HG02571 (cell line): ENCODE results near the gene ABCD3.
A peak's percentile ranks its signal among the peaks of the same experiment; 100 is the strongest.
"Not testable (repeated sequence)": the region's sequence is repeated elsewhere in the genome, so short reads cannot be mapped to it uniquely, and the experiment has no call there.

Experiments
- ATAC-seq: cut with Tn5 transposase; IDR thresholded peaks from one replicate; pipeline ENCODE4 v1.9.1; 2021; ENCODE audit warnings: mild to moderate bottlenecking, moderate library complexity; ENCODE audit not compliant: unreplicated experiment

The ABCD3 gene

DNA sequence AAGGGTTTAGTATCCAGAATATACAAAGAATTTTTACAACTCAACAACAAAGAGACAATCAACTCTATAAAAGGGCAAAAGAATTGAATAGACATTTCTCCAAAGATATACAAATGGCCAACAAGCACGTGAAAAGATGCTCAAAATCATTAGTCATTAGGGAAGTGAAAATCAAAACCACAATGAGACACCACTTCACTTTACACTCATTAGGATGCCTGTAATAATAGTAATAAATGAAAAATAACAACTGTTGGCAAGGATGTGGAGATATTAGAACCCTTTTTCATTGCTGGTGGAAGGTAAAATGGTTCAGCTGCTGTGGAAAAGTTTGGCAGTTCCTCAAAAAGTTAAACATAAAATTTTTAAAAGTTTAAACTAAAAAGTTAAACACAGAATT, 7.0 kb upstream of the ABCD3 start:
- ATAC-seq = peak; percentile 76

DNA sequence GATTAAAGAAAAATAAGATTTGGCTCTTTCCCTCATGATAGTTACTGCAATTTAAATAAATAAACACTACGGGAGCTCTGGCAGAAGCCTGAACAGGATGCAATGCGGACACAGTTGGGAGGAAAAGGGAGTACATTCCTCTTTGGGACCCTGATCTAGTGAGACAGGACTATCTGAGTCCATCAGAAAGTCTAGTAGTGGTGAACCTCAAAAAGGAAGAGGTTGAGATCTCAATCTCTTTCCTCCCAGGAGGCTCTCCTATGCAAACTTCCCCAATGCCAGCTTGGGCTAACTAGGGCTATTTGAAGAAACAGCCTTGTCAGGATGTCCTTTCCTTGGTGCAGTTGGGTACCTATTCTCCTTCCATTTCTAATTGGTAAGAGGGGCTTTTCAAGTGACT, 4.9 kb upstream of the ABCD3 start:
- no peak for ATAC-seq

DNA sequence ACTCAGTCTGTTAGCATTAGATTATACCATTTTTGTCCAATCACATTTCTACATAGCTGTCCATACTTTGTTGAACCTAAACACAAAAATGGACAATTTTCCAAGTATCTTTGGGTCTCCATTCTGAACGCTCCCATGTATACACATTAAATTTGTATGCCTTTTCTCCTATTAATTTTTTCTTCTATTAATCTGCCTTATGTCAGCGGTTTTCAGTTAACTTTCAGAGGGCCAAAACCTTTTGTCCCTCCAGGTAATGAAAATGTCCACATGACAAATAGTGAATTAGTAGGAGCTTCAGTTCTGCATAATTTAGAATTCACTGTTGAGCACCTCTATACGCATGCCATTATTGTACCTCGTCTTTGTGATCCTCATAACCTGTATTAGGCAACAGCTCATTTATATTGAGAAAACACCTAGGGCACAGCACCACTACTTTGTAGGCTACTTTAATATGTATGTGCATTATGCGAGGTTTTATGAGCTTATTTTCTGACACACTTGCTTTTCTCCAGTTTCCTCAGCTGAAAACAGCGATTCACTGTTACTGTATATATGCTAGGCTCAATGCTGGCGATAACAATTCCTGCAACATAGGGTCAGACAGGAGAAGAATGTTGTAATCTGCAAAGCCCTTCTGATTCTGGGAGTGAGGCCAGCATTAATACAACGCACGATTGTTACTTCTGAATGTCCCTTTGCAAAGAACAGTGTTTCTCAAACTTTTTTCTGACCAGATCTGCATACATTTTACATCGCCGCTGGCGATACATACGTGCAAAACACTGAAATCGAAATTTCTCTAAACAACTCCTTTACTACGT, 1.1 kb upstream of the ABCD3 start:
- no peak for ATAC-seq

DNA sequence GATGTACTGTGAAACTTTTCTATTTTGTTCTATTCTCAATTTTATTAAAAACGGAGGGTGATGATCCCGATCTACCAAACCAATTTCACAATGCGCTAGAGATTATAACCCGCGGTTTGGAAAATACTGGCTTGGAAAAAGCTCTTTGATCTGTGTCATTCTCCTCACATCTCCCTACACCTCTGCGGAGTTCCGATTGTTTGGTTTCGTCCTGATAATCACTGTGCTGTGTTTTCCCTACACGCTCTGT, 536 bp upstream of the ABCD3 start:
- ATAC-seq = no peak

DNA sequence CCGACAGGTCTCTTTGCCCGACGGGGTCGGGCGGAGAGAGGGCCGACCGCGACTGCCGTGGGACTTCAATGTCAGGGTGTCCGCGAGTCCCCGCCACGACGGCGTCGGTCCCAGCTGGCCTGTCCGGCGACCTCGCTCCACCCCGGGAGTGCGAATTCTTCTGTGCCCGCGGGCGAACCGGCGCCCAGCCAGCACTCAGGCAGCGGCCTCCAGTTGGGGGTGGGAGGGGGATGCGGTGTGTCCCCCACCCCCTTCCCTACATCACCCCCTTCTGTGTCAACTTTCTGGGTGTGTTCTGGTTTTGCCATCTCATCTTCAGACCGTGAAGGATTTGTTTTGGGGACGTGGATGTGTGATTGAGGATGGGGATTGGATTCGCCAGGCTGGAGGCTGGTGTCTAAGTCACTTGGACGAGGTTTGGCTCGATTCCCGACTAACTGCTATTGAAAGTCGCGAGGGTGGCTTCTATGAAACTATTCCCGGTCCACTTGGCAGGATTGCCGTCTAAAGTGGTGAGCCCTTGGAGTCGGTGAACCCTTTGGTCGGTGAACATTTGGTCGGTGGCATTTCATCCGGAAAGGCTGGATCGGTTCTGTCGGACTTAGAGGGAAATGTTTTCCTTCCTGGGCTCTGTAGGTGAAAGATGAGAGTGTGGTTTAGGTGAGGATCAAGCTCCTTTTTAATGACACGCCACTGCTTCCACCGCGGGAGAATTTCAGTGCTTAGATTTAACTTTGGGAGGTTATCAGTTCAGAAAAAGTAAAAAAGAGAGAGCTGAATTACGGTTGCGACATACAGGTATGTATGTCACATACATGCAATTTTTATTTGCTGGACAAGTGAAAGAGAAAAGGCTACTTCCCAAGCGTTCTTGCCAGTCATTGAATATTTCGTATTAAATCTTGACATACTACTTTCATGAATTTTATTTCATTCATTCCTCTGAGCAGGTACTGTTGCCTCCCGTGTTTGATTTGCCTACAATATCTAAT, 771 bp downstream of the ABCD3 start:
- ATAC-seq = peak; percentile 21

DNA sequence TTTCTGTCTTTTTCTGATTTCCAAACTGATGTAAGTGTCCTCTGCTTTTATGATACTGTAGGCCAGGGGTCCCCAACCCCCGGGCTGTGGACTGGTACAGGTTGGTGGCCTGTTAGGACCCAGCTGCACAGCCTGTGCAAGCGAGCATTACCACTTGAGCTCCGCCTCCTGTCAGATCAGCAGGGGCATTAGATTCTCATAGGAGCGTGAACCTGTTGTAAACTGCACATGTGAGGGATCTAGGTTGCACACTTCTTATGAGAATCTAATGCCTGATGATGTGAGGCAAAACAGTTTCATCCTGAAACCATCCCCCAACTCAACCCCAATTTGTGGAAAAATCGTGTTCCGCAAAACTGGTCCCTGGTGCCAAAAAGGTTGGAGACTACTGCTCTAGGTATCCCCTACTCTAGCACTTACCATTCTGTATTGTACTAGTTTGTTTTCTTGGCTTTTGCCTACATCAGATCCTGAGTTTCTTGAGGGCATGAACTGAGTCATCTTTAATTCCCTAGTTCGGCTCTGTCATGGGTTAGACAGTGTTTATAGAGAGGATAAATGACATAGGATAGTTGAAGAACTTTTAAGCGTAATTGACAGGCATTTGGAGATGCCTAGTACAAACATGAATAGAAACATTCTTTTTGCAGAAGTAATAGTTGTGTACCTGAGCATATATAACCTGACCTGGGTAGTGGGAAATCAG, 4.1 kb downstream of the ABCD3 start:
- ATAC-seq = no peak

DNA sequence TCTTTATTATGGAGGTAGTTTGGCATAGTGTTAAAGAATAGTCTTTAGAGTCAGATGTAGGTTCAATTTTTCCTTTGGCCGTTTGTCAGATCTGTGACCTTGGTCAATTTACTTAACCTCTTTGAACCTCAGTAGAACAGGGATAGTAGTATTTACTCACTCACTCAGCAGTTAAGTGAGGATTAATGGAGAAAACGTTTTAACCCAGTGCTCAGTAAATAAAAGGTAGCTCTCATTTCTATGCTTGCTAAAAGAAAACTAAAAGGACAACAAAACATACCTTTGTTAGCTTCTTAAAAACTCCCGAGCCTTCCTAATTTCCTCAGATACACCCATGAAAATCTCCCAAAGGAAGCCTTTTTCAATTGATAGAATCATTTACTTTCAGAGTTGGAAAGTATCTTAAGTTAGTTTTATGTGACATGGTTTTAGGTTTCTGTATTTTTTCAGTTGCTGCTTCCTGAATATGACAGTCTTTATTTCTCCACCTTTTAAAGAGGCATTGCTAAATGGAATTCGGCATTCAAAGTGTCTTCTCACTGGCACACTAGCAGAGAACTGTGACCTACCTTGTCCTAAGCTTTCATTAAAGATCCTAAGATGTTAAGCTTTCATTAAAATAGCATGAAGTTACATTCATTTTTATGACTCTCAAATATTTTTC, 7.8 kb downstream of the ABCD3 start:
- ATAC-seq = no peak

DNA sequence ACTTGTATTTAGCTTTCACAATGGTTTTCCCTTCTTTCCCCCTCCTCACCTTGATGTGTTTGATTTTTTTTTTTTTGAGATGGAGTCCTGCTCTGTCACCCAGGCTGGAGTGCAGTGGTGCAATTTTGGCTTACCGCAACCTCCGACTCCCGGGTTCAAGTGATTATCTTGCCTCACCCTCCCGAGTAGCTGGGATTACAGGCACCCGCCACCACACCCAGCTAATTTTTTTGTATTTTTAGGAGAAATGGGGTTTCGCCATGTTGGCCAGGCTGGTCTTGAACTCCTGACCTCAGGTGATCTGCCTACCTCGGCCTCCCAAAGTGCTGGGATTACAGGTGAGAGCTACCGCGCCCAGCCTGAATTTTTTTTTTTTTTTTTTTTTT, 8.3 kb downstream of the ABCD3 start:
- not testable (repeated sequence) for ATAC-seq

DNA sequence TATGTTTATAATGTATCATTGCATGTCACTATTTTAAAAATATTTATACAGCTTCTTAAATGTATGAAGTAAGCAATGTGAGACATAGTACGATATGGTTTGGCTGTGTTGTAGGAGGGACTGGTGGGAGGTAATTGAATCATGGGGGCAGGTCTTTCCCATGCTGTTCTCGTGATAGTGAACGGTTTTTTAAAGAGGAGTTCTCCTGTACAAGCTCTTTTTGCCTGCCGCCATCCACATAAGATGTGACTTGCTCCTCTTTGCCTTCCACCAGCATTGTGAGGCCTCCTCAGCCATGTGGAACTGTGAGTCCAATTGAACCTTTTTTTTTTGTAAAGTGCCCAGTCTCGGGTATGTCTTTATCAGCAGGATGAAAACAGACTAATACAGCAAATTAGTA, 10.3 kb downstream of the ABCD3 start:
- ATAC-seq = no peak

DNA sequence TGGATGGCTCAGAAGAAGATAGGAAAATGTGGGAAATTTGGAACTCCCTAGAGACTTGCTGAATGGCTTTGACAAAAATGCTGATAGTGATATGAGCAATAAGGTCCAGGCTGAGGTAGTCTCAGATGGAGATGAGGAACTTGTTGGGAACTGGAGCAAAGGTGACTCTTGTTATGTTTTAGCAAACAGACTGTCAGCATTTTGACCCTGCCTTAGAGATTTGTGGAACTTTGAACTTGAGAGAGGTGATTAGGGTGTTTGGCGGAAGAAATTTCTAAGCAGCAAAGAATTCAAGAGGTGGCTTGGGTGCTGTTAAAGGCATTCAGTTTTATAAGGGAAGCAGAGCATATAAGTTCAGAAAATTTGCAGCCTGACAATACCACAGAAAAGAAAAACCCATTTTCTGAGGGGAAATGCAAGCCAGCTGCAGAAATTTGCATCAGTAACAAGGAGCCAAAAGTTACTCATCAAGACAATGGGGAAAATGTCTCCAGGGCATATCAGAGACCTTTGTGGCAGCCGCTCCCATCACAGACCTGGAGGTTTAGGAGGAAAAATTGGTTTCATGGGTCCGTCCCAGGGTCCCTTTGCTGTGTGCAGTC, 10.8 kb downstream of the ABCD3 start:
- not testable (repeated sequence) for ATAC-seq

DNA sequence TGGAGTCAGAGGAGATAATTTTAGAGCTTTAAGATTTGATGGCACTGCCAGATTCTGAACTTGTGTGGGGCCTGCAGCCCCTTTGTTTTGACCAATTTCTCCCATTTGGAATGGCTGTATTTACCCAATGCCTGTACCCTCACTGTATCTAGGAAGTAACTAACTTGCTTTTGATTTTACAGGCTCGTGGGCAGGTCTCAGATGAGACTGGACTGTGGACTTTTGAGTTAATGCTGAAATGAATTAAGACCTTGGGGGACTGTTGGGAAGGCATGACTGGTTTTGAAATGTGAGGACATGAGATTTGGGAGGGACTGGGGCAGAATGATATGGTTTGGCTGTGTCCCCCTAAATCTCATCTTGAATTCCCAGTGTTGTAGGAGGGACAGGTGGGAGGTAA, 11.9 kb downstream of the ABCD3 start:
- ATAC-seq = not testable (repeated sequence)

DNA sequence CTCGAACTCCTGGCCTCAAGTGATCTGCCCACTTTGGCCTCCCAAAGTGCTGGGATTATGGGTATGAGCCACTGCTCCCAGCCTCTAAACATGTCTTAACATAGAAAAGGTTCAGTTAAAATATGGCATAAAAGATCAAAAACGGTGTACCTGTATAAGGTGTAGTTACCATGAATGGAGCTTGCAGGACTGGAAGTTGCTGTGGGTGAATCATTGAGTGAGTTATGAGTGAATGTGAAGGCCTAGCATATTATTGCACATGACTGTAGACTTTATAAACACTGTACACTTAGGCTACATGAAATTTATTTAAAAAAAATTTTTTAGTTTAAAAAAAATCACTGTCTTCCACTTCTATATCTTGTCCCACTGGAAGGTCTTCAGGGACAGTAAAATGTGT, 15.7 kb downstream of the ABCD3 start:
- no peak for ATAC-seq

DNA sequence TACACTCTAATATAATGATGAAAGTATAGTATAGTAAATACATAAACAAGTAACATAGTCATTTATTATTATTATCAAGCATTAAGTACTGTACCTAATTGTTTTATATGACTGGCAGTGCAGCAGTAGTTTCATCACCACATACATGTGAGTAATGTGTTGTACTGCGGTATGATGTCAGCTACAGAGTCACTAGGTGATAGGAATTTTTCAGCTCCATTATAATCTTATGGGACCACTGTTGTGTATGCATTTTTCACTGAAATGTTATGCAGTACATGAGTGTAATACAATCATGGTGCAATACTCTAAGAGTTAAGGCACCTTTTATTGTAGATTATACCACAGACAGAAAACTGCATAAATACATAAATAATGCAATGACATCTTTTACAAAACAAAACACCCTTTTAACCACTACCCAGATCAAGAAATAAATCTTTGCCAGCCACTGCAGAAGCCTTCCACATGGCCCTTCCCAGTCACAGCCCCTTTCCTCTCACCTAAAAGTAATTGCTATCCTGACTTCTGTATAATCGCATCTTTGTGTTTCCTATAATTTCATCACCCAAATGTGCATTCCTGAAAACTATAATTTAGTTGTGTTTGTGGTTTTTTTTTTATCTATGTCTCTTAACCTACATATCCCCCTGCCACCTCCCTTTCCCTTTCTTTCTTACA, 16.3 kb downstream of the ABCD3 start:
- no peak for ATAC-seq

DNA sequence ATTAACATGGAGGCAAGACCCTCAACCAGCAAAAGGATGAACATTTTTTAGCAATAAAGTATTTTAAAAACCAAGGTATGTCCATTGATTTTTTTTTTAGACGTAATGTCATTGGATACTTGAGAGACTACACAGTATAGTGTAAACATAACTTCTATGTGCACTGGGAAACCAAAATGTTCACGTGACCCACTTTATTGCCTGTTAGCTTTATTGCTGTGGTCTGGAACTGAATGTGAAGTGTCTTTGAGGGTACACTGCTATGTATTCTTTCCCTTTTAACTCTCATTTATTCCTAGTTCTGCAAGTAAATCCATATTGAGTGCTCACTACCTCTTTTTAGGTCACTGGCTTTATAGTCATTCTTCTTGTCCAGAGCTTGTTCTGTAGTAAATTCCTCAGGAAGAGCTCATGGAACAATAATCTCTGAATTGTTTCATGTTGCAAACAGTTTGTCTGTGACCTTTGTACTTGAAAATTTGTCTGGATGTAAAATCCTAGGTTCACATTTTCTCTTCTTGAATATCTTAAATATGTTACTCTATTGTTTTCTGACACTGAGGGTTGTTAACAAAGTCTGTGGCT, 20.6 kb downstream of the ABCD3 start:
- ATAC-seq = no peak

DNA sequence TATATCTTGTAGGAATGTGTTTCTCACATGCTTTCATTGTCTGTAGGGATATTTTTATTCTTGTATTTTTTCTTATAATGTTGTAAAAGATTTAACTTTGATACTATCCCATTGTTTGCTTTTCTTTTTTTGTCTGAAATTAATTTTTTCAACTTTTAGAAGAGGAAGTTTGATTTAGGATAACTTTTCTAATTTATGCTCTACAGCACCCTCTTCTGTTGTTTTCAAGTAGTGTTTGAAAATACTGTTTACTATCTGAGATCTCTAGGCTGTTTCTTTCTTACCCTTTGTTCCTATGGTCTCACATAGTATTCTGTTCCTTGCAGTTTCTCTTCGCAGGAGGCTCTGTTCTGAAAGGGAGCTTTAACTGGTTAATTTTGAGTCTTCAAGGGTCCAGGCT, 21.9 kb downstream of the ABCD3 start:
- no peak for ATAC-seq

DNA sequence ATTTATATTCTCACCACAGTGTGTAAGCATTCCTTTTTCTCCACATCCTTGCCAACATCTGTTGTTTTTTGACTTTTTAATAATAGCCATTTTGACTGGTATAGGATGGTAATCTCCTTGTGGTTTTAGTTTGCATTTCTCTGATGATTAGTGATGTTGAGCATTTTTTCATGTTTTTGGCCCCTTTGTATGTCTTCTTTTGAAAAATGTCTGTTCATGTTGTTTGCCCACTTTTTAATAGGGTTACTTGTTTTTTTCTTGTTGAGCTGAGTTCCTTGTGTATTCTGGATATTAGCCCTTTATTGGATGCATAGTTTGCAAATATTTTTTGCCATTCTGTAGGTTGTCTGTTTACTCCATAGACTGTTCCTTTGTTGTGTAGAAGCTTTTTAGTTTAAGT, 24.9 kb downstream of the ABCD3 start:
- not testable (repeated sequence) for ATAC-seq

DNA sequence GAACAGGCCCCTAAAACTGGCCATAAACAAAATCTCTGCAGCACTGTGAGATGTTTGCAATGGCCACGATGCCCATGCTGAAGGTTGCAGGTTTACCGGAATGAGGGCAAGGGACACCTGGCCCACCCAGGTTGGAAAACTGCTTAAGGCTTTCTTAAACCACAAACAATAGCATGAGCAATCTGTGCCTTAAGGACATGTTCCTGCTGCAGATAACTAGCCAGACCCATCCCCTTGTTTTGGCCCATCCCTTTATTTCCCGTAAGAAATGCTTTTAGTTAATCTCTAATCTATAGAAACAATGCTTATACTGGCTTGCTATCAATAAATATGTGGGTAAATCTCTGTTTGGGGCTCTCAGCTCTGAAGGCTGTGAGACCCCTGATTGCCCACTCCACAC, 26.6 kb downstream of the ABCD3 start:
- not testable (repeated sequence) for ATAC-seq

DNA sequence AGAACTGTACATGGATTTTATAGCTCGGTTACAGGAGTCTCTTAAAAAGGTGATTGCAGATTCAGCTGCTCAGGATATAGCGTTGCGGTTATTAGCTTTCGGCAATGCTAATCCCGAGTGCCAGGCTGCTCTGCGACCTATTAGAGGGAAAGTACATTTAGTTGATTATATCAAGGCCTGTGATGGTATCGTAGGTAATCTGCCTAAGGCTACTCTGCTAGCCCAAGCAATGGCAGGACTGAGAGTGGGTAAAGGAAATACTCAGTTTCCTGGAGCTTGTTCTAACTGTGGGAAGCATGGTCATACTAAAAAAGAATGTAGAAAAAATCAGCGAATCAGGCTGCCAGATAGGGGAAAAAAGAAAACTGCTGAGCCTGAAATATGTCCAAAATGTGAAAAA, 27.5 kb downstream of the ABCD3 start:
- ATAC-seq = not testable (repeated sequence)

DNA sequence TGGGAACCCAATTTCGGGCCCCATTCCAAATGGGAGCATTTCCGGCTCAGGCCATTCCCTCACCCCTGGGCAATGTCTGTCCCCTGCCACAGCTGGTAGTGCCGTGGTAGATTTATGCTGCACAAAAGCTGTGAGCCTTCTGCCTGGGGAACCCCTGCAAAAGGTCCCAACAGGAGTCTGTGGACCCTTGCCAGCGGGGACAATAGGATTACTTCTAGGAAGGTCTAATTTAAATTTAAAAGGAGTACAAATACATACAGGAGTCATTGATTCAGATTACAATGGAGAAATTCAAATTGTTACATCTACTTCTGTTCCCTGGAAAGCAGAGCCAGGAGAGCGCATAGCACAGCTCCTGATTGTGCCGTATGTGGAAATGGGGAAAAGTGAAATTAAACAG, 28.0 kb downstream of the ABCD3 start:
- ATAC-seq = not testable (repeated sequence)

DNA sequence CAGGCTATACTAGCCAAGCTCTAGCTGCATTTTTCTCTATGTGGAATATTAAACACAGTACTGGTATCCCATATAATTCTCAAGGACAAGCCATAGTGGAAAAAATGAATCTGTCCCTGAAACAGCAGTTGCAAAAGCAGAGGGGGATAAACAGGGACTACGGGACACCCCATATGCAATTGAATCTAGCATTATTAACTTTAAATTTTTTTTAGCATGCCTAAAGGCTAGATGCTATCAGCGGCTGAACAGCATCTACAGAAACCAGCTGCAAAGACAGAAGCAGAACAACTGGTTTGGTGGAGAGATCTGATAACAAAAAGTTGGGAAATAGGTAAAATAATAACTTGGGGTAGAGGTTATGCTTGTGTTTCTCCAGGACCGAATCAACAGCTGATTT, 30.6 kb downstream of the ABCD3 start:
- ATAC-seq = not testable (repeated sequence)
